T-helper 2 cell (primary cell): ENCODE data around the gene TBX2.
"Not testable (repeated sequence)": the region's sequence is repeated elsewhere in the genome, so short reads cannot be mapped to it uniquely, and the experiment has no call there.

Experiments used
- DNase-seq, 5 experiments: peaks; one replicate each; pipeline versions ENCODE4 v3.0.0 to v3.0.0-alpha.2; 2012 to 2022

The TBX2 gene

GRCh38 chr17:61436273-61436672 lies 36.6 kb downstream of the TBX2 start:
- DNase-seq, result no peak

DNA sequence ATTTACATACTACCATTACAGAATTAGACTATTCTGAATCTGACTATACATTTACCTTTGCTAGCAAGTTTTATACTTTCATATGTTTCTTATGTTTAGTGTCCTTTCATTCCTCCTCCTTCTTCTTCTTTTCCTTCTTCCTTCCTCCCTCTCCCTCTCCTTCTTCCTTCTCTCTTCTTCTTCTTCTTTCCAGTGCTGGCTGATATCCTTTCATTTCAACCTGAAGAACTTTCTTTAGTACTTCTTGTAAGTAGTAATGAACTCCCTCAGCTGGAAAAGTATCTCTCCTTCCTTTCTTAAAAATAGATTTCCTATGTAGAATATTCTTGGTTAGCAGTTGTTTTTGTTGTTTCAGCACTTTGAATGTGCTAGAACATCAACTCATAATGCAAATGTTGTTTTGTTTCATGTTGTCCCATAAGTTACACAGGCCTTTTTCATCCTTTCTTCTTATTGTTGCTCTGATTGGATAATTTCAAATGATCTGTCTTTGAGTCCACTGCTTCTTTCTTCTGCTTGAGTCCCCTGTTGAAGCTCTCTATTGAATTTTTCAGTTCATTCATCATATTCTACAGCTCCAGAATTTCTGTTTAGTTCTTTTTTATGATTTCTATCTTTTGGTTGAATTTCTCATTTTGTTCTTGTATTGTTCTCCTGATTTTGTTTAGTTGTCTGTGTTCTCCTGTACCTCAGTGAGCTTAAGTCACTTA lies 37.5 kb downstream of the TBX2 start:
- no peak for DNase-seq

DNA sequence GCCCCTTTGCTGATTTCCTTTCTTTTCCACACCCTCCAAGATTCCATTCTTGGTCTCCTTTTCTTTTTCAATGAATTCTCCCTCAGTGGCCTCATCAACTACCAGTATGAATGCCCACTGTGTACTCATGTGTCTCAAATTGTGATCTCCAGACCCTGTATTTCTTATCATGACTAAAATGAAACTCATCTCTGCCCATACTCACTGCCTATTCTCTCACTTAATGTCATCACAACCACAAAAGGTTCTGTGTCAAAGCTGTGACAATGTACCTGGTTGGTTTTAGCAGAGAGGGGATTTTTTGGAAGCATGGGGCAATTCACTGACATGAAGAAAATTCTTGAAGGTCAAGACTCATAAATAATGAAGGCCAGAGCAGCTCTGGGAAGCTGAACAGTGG lies 41.1 kb downstream of the TBX2 start:
- peak in 1 of 5 experiments; percentile 80 for DNase-seq

DNA sequence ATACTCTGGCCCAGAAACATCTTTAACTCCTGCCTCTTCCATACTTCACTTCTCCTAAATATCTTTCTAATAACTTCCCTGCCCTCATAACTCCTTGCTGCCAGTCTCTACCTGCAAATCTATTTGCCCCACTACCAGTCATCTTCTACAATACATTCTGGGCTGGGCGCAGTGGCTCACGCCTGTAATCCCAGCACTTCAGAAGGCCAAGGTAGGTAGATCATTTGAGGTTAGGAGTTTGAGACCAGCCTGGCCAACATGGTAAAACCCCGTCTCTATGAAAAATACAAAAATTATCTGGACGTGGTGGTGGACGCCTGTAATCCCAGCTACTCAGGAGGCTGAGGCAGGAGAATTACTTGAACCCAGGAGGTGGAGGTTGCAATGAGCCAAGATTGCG lies 41.9 kb downstream of the TBX2 start:
- not testable (repeated sequence) for DNase-seq

- DNase-seq, result no peak
Observed at GRCh38 chr17:61442136-61442775, 42.6 kb downstream of the TBX2 start.

- DNase-seq, result no peak
Observed at GRCh38 chr17:61442878-61443474, 43.3 kb downstream of the TBX2 start.

DNA sequence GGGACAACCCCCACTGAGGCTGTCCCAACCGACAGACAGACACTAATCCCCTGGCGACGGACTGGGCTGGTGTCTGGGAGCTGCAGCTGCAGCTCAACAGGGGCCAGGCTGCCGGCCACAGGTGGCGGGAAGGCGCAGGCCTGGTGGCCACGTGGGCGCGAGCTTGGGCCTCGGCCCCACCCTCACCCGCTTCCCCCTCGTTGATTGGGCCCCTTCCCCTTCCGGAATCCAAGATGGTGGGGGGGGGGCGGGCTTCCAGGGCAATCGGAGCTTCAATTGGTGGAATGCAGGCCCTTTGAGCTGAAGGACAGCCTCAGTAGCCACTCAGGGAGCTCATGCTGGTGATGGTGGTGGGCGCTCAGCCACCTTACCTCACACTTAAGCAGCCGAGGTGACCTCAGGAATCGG lies 43.8 kb downstream of the TBX2 start:
- DNase-seq, result no peak

GRCh38 chr17:61444075-61444474 lies 44.4 kb downstream of the TBX2 start:
- no peak for DNase-seq

DNA sequence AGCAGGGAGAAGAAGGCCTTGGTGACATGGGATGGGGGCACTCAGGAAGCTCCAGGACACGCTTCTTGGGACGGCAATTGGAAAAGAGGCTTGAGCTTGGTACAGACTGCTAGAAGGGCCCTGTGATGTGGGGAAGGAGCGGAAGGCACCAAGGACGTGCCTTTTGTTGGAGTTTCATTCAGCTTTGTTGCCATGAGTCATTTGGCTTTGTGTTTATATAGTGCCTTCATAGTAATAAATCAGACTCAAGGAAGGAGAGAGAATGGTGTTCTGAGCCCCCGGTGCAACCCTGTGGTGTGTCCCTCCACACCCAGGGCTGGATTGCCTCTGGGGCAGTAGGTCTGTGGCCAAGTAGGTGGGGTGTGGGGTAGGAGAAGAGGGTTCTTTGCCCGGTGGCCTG lies 45.2 kb downstream of the TBX2 start:
- no peak for DNase-seq

DNA sequence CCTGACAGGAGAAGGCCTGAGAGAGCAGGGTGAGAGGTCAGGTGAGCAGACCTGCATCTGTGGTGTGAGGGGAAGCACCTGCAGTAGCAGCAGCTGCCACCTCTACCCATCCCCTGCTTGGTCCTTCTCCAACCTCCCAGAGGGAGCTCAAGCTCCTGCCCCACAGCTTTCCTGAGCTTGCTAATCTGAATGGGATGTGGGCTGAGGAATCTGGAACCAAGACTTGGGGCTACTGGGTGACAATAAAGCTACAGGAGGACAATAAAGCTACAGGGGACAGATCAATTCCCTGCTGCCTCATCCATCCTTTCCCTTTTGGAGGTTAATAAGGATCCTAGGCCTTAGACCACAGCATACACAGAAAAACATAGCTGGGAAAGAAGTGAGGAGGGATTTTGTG lies 47.7 kb downstream of the TBX2 start:
- DNase-seq, result no peak

- DNase-seq, result no peak
Observed at GRCh38 chr17:61448042-61448441, 48.4 kb downstream of the TBX2 start.

DNA sequence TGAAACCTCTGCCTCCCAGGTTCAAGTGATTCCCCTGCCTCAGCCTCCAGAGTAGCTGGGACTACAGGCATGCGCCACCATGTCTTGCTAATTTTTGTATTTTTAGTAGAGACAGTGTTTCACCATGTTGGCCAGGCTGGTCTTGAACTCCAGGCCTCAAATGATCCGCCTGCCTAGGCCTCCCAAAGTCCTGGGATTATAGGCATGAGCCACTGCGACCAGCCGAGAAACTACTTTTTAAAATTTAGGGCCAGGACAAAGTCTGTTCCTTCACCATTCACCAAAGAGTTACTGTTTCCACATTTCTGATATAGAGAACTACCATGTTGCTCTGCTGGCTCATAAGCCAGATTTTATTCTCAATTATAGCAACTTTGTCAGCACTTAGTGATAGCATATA lies 49.5 kb downstream of the TBX2 start:
- DNase-seq, result not testable (repeated sequence)

DNA sequence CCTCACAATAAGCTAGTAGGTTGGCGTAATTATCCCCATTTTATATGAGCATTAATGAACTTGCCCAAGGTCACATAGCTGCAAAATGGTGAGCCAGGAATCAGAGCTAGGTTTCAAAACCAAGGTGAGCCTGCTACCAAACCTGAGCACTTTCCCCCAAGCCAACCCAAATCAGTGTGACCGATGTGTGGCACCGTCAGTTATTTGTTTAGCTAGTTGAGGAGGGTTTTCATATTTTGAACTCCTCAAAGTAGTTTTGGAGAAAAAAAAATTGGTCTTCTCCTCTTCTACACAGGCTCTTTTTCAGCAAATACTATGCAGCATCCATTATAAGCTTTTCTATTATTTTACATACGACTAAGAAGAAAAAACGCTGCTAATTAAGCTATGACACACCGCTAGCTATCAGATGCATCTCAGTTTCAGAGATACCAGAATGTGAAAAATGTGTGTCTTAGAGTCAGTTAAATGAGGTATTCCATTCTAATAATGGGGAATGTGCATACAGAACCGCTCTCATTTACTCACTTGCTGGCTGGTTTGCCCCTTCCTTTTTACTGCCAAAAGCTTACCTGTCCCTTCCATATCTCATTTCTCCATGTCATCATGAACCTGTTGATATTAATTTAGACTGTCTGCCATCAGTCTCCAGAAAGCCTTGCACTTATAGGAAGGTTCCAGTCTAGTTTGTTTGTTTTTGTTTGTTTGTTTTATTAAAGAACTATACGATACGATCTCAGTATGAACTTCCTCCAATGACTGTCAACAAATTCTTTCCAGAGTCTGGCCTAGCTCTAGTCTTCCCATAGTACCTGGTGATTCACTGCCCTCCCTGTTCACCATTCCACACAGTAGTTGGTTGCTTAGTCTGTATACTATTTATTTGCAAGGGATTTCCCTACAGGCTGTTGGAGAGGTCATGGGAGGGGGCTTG lies 50.3 kb downstream of the TBX2 start:
- DNase-seq, result no peak

GRCh38 chr17:61450641-61451537 lies 51.2 kb downstream of the TBX2 start:
- DNase-seq, result no peak

- DNase-seq, result no peak
Observed at GRCh38 chr17:61451538-61452300, 52.1 kb downstream of the TBX2 start.

DNA sequence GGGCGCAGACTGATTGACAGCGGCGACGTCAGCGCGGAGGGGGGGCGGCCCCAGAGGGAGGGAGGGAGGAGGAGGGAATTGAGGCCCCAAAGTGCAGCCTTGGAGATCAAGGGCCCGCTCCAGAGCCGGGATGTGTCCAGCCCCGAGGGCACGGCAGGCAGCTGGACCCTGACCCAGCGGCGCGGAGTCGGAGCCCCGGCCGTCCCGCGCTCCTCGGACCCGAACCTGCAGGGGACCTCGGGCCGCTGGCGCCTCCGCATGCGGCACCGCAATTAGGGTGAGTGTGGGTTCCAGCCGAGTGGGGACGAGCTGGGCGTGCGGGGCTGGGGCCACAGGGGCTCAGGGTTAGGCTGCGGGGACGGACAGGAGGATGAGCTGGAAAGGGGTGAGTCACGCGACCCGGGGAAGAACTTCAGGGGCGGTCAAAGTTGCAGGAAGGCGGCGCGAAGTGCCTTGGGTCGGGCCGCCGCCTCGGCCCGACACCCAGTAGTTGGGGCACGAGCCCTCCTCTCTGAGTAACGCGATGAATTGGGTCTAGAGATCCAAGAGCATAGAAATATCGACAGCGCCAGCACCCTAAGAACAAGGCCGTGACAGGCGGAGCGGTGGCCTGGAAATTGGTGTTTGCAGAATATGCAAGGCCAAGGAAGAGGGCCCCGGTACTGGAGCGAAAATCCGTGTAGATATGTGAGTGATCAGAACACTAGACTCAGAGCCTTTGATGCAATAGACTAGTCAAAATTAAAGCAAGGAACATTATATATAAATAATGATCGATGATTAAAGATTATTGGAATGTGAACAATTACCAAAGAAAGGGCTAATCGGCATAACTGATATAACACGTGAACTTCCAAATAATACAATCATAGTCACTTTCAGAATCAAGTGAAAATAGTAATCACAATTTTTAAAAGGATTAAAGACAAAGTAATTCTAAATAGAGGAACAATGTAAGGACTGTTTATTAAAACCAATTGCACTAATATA lies 53.0 kb downstream of the TBX2 start, which contains the start of gene TBX4:
TBX4 (plus strand) TSS at position 122 of the 990 bp plus-strand sequence. CDS start 4,069 bp downstream, outside the sequence.
- no peak for DNase-seq

GRCh38 chr17:61453566-61454380 lies 54.1 kb downstream of the TBX2 start:
- DNase-seq, result no peak

DNA sequence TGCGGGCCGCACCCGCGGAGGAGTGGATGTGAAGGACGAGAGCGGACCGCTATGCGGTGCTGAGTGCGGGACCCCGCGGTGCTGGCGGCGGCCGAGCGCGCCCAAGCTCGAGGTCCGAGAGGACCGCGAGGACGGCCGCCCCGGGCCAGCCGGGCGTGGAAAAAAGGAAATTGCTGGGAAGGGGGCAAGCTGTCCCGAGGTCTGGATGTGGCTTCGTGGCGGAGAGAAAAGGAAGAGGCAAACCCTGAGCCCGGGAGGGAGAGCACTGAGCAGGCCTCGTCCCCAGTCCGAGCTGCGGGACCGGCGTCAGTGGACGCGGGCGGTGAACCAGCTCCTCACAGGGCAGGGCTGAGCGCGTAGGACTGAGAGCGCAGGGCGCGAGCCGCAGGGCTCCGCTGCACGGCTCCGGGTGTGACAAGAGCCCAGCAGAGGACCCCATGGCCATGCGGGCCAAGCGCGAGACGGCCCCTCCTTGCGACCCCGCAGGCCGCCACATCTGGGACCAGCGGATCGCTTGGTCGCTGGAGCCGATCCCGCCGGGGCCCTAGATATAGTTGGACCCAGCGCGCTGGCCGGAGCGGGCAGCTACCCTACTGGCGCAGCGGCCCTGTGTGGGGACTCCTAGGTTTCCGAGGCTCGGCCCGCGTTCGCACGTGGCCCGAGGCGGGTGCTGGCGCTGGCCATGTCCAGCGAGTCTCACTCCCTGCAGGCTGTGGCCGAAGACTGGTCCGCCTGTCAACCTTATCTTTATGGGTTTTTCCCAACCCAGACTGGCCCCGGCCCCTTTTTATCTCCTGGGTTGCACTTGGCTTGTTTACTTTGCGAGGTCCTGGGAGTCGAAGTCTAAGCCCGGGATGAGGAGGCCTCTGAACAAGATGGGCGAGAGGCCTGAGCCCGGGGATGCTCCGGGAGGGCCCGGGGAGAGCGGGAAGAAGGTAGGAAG lies 55.0 kb downstream of the TBX2 start:
- DNase-seq, result no peak
